ENCODE results near the gene RBMS3.
"Not testable (repeated sequence)": the region's sequence is repeated elsewhere in the genome, so short reads cannot be mapped to it uniquely, and the experiment has no call there.

Gene RBMS3

GRCh38 chr3:29345516-29346300, 64.8 kb downstream of the RBMS3 start:
- no peak for DNase-seq

GRCh38 chr3:29346828-29347227, 66.0 kb downstream of the RBMS3 start:
- DNase-seq, result no peak

DNA sequence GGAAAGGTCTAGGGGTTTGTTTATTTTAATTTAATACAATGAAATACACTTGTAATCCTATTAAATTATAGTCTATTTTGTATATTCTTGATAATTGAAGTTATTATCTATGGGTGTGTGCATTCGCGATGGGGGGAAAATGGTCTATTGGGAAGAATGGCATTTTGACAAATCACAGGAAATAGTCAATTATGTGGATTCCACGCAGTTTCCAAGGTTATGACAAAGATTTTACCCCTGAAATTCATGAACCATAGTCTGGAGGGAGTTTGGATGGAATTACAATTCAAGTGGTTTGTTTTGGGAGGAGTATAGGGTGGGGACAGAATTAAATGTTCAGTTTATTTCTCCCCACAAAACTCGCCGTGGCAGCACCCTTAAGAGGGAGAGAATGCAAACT, 66.5 kb downstream of the RBMS3 start:
- DNase-seq, result no peak

- DNase-seq, result no peak
Measured at GRCh38 chr3:29348316-29348715, 67.4 kb downstream of the RBMS3 start.

GRCh38 chr3:29349049-29349448, 68.2 kb downstream of the RBMS3 start:
- no peak for DNase-seq

DNA sequence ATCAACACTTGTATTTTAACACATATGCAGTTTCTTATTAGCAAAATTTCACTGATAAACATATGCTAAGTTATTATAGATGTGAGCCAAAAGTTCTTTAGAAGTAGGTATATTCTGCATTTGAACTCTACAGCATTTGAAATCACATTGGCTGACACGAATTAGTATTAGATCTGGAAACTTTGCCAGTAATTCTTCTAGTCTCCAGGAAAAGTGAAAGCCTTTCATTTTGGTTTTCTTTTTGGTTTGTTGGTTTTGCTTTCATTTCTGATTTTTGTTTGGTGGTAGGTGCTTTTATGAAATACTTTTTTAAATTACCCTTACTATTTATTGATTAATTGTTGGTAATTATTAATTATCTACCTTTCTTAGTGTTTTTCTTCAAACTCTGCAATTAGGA, 72.9 kb downstream of the RBMS3 start:
- DNase-seq, result no peak

- DNase-seq, result no peak
Measured at GRCh38 chr3:29354894-29355293, 74.0 kb downstream of the RBMS3 start.

- no peak for DNase-seq
Measured at GRCh38 chr3:29356062-29356461, 75.2 kb downstream of the RBMS3 start.

GRCh38 chr3:29360289-29360688, 79.4 kb downstream of the RBMS3 start:
- not testable (repeated sequence) for DNase-seq

DNA sequence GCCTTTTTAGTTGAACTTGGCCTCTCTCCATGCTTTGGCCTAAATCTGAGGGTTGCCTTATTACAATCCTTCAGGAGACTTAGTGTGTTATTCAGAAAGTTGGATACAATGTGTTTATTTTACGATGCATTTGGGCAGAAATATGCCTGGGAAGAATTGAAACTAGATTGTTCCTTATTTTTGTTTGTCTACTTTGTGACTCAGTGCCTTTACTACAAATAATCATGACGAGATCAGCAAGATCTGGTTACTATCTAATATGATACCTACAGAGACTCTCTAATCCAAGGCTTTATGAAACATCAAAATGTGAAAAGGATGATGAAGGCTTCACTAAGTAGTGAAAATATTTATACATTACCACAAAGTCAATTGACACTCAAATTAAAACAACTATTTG, 82.2 kb downstream of the RBMS3 start:
- DNase-seq, result no peak

DNA sequence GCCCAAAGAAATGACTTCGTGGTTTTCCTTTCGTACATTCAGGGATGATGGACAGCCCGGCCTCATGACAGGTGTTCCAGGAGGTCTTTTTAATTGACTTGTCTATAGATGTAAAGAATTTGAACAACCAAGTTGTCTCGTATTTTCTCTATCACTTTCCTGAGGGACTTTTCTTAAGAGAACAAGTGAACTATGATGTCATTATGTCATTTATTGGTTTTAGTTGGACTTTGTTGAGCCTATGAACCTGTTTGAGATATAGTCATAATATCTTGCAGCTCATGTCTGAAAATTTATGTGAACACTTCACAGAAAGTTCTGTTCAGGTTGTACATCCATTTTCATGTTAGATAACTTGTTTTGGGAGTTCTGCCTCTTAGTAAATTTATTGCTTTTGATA, 89.2 kb downstream of the RBMS3 start:
- DNase-seq, result no peak

- no peak for DNase-seq
Measured at GRCh38 chr3:29370476-29371420, 89.9 kb downstream of the RBMS3 start.

DNA sequence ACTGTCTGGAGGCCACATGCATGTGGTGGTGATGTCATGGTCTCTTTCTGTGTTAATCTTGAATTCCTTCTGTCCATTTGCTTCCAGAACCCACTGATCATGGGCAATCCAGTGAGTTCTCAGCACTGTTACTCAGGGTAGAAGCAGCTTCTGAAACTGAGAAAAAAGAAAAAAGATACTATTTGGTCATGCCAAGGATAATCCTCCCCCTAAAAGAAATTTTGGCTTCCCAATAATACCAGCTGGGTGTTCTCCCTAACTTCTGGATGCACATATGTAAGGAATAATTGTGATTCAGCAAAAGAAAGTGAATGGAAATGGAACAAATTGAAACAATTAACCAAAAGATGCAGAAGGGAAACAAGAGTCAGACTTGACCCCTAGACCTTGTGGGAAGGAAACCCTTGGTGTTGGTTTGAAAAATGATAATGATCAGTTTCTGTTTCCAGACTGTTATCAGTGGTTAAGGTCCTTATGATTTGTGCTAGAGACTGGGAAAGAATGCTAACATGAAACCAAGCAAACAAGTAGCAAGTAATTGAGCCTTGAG, 92.3 kb downstream of the RBMS3 start:
- no peak for DNase-seq

DNA sequence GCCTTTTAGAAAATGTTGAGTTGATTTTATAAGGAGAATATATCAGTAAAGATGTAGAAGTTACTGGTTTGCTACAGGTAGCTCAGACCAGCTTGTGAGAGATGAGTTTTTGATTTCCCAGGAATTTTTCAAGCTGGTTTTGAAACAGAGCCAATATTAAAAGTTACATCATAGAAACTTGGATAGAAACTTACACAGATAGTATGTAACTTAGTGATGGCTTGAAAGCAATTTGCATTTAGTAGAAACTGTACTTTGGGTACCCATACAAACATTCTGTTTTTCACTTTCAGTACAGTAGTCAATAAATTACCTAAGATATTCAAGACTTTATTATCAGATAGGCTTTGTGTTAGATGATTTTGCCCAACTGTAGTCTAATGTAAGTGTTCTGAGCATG, 93.4 kb downstream of the RBMS3 start:
- no peak for DNase-seq

GRCh38 chr3:29379097-29379496, 98.2 kb downstream of the RBMS3 start:
- no peak for DNase-seq

- no peak for DNase-seq
Measured at GRCh38 chr3:29381595-29381994, 100.7 kb downstream of the RBMS3 start.

DNA sequence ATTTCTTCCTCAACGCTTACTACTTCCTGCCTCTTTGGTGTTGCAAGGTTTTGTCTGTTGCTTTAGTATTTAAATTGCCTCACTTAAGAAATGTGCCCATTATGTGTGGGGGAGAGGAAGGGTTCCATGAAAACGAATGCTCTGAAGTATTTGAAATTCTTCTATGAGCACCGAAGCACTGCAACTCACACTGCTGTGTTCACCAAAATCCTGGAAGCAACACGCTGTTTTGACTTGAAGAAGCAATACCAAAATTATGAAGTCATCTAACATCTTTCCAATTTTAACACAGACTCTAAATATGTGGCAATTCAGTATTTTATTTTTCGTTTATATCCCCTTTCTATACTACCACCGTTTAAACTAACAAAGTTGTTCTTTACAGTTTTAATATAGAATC, 101.5 kb downstream of the RBMS3 start:
- no peak for DNase-seq

DNA sequence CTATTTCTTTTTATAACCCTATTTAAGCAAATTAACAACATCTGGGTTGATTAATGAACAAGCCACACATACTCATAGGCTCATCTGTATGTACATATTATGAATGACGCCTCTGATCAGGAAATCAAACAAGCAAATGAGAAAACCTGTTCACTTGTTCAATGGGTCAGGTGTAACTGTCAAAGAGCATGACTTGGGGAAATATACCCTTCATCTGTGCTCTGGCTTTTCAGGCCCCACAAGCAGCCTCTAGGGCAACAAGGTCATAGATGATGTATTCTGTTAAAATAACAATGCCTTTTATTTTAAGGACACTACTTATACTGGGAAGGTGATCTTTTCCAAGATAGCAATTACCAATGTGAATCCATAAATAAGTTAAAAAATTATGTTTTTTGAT, 102.0 kb downstream of the RBMS3 start:
- DNase-seq, result no peak

GRCh38 chr3:29384640-29385039, 103.8 kb downstream of the RBMS3 start:
- DNase-seq, result no peak

DNA sequence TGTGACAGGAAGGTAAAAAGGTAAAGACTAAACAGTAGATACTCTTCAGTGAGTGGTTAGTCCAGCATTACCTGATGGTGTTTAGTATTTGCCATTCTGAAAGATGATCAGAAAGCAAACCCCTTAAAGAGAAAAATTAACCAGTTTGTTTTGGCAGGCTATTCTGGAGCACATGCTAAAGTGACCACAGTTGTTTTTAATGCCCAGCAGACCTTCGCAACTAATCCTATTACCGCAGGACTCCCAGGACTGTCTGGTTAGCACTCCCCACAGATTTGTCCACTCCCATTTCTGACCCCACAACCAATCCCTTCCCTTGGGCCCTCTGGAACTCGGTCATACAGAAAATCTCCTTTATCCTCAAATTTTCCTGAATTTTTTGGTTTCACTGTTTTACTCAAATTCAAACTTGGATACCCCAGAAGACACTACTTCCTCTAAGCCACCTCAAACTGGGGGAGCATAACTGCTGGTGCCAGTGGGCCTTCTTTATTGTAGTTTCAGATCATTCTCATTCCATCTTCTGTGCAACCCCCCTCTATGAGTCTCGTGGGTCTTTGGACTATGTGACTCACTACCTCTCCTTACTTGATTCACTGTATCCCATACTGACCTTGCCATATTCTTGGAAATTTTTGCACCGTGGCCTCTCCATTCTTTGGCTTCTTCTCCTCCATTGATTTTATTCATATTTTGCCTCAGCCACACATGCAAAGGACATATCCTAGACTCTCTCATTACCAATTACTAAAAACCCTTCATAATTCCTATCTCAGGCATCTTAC, 104.4 kb downstream of the RBMS3 start:
- DNase-seq, result no peak

GRCh38 chr3:29389362-29389761, 108.5 kb downstream of the RBMS3 start:
- DNase-seq, result no peak

DNA sequence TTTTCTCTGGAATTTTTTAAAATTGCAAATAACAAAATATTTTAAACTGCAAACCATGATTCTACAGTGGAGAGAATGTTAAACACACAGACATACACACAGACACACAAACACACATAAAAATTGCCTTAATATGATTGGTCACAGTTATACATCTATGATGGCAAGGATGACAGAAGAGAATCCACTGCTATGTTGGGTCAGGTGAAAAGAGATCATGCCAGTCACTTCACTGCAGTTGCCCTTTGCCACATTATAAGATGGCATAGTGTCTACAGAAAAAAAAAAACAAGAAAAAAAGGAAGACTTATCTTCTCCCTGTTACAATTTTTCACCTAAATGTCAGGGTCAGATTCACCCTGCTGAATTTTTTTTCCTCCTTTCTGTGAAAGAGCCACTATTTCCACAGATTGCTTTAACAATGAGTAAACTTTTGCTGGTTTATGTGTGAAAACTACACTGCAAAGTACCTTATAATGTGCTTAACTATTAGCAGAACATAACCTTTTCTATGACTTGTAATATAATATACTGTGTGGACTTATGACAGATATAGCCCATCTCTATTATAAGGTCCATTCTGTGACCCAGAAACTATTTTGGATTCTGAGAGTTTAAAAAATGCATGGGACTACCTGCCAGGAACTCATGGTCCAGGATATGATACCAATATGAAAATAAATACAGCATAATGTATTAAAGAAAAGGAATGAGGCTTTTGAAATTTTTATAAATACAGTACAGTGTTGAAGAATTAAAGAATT, 111.9 kb downstream of the RBMS3 start:
- no peak for DNase-seq

Measured in activated naive CD4-positive, alpha-beta T cell (primary cell).